COR-L47 (cell line): ENCODE measurements around the gene DCST2.

Experiments
- DNase-seq: peaks from one replicate; lab custom pipeline; 2025; lab: John Stamatoyannopoulos, UW

Gene DCST2

GRCh38 chr1:154974102-154974807 lies 59.3 kb downstream of the DCST2 start, which contains the start of gene CKS1B:
Gene CKS1B (plus strand): TSS chr1:154974681. CDS start chr1:154974746, 65 bp downstream.
- peak; percentile 99 for DNase-seq

GRCh38 chr1:154973344-154974101 lies 60.1 kb downstream of the DCST2 start:
- DNase-seq = peak; percentile 88

GRCh38 chr1:154972517-154973343 lies 60.9 kb downstream of the DCST2 start:
- DNase-seq = no peak

- DNase-seq = no peak
Observed at GRCh38 chr1:154972213-154972516, 61.4 kb downstream of the DCST2 start.

- no peak for DNase-seq
Observed at GRCh38 chr1:154971341-154971998, 62.1 kb downstream of the DCST2 start.

- DNase-seq = peak; percentile 70
Observed at GRCh38 chr1:154970631-154971340, 62.8 kb downstream of the DCST2 start, which contains the start of gene SHC1. Gene SHC1 (minus strand): TSS chr1:154970747. CDS start chr1:154970526, 221 bp downstream.

GRCh38 chr1:154969860-154970452 lies 63.6 kb downstream of the DCST2 start:
- no peak for DNase-seq

- no peak for DNase-seq
Observed at GRCh38 chr1:154969246-154969645, 64.3 kb downstream of the DCST2 start.

- no peak for DNase-seq
Observed at GRCh38 chr1:154968731-154969130, 64.8 kb downstream of the DCST2 start.
